HK-2 (cell line): Measurements from ENCODE around the gene SLITRK5.

Source experiments
- DNase-seq: peaks from one replicate; pipeline ENCODE4 v3.0.0-alpha.2; 2018; ENCODE audit not compliant: unreplicated experiment

SLITRK5 gene

DNA sequence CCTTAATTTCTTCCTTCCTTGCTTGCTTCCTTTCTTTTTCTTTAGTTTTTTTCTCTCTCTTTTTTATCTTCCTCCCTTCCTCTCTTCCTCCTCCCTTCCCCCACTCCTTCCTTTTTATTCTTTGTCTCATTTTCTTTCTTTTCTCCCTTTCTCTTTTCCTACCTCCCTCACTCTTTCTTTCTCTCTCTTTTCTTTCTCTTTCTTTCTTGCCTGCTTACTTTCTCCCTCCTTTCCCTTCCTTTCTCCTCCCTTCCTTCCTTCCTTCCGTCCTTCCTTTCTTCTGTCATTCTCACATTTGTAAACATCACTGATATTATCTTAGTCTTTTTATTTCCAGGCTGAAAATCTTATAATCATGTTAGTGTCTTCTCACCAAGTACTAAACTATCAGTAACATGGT is 38.8 kb downstream of the SLITRK5 start:
- DNase-seq, result no peak

DNA sequence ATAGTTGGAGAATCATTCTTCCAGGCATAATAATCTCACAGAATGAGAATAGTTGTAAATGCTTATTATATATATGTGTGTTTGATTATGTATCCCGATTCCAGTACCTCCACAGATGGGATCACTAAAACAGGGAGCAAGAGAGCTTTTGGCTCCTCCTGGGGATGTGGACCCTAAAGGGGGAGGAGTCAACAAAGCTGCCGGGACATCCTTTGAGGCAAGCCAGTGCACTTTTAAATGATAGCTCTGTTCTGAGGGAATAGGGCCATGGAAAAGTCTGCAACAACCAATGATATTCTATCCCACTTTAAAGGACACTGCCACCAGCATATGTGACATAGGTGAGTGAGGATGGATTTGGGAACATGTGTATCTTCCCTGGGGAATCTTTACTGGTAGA is 40.8 kb downstream of the SLITRK5 start:
- no peak for DNase-seq
